Parathyroid adenoma (tissue), 2 donors: Measurements from ENCODE around the gene ATP2B2.

ENCODE experiments used
- H2AFZ ChIP-seq: fragments of 300-600 bp; sonication (generic); one replicate; pipeline ENCODE4 v1.7.0; 2017; ENCODE audit warnings: antibody characterized with exemption, mild to moderate bottlenecking
- H3K27ac ChIP-seq: fragments of 300-600 bp; sonication (generic); one replicate; pipeline ENCODE4 v1.7.0; 2017
- H3K27me3 ChIP-seq: fragments of 300-600 bp; sonication (generic); one replicate; pipeline ENCODE4 v1.7.0; 2017; ENCODE audit warnings: low read length; ENCODE audit not compliant: control insufficient read depth, insufficient read depth
- H3K36me3 ChIP-seq: fragments of 300-600 bp; sonication (generic); one replicate; pipeline ENCODE4 v1.7.0; 2017; ENCODE audit warnings: low read length; ENCODE audit not compliant: control insufficient read depth, insufficient read depth
- H3K4me1 ChIP-seq: fragments of 300-600 bp; sonication (generic); one replicate; pipeline ENCODE4 v1.7.0; 2017; ENCODE audit warnings: control low read depth
- H3K4me2 ChIP-seq: fragments of 300-600 bp; sonication (generic); one replicate; pipeline ENCODE4 v1.7.0; 2017; ENCODE audit warnings: low read length
- H3K4me3 ChIP-seq: fragments of 300-600 bp; sonication (generic); one replicate; pipeline ENCODE4 v1.7.0; 2017; ENCODE audit warnings: low read depth, low read length
- H3K79me2 ChIP-seq: fragments of 300-600 bp; sonication (generic); one replicate; pipeline ENCODE4 v1.7.0; 2017; ENCODE audit warnings: control low read depth
- H3K9ac ChIP-seq: fragments of 300-600 bp; sonication (generic); one replicate; pipeline ENCODE4 v1.7.0; 2017; ENCODE audit warnings: mild to moderate bottlenecking
- H3K9me3 ChIP-seq: fragments of 300-600 bp; sonication (generic); one replicate; pipeline ENCODE4 v1.7.0; 2017; ENCODE audit warnings: low read length; ENCODE audit not compliant: control insufficient read depth
- TF ChIP-seq, protein P1 (sequence below): fragments of 300-600 bp; sonication (generic); IDR thresholded peaks from one replicate; pipeline ENCODE4 v1.7.0; 2017; ENCODE audit warnings: antibody characterized with exemption, mild to moderate bottlenecking
- donor health status: primary hyperparathyroidism.

Gene ATP2B2

DNA sequence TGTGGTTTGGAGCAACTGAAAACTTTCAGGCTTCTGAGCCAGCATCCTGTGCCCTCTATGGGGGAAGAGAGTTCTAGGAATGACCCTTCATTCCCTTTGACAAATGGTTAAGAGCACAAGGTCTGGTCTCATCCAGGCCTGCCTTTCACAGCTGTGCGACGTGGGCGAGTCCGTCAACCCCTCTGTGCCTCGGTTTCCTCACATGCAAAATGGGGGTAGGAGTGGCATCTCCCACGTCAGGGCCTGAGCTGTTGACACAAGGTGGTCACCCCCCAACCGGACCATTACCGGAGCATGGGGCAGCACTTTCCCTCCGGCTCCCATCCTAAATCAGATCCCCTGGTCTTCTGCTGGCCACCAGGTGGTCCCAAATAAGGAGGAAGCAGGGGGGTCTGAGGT, 70.4 kb downstream of the ATP2B2 start:
- TF ChIP-seq, protein P1, sequence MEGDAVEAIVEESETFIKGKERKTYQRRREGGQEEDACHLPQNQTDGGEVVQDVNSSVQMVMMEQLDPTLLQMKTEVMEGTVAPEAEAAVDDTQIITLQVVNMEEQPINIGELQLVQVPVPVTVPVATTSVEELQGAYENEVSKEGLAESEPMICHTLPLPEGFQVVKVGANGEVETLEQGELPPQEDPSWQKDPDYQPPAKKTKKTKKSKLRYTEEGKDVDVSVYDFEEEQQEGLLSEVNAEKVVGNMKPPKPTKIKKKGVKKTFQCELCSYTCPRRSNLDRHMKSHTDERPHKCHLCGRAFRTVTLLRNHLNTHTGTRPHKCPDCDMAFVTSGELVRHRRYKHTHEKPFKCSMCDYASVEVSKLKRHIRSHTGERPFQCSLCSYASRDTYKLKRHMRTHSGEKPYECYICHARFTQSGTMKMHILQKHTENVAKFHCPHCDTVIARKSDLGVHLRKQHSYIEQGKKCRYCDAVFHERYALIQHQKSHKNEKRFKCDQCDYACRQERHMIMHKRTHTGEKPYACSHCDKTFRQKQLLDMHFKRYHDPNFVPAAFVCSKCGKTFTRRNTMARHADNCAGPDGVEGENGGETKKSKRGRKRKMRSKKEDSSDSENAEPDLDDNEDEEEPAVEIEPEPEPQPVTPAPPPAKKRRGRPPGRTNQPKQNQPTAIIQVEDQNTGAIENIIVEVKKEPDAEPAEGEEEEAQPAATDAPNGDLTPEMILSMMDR = no peak
- Histone ChIP-seq H3K27ac (no peak overlapping the region), H3K79me2 (no peaks in the 10 kb centered on the region)

DNA sequence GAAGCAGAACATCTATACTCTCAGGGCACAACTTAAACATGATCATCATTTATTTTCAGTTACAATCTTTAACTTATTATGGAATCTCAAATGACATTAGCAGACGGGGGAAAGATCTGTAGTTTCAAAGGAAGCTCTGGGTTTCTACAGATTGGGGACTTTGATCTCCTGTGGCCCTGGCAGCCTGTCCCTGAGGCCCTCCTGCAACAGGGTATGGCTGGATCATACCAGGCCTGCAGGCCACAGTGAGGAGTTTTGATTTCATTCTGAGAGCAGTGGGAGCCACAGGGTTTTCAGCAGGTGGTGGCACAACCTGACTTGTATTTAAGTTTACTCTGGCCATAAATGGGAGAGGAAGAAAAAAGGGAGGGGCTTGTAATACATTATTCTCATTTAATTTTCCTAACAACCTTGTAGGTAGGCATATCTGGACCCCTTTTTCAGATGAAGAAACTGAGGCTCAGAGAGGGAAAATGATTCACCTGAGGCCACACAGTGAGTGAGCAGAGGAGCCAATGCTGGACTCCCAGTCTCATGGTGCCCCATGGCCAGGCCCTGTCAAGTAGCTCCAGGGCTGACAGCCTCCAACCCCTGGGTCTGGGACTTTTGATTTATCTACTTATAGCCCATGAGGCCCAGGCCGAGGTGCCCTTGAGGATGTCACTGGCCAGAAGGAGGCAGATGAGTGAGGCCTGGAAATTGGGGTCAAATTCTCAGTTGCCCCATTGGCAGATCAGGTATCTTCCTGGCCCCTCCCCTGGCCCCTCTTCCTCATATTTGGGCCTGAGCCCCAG, 71.0 kb downstream of the ATP2B2 start:
- H3K4me1 ChIP-seq = peaks cover 25% of the 10 kb centered on the region
- TF ChIP-seq, protein P1 = no peak
- H3K9ac ChIP-seq = no peak overlapping the region
- H2AFZ ChIP-seq = no peak overlapping the region
- no peak overlapping the region for H3K4me2 ChIP-seq
- H3K9me3 ChIP-seq = no peaks in the 10 kb centered on the region
- H3K4me3 ChIP-seq = no peak overlapping the region
- H3K27me3 ChIP-seq = no peaks in the 10 kb centered on the region
- H3K27ac ChIP-seq = no peak overlapping the region
- no peaks in the 10 kb centered on the region for H3K79me2 ChIP-seq
- H3K36me3 ChIP-seq = no peaks in the 10 kb centered on the region

More for the DNA sequence above, 70.4 kb downstream of the ATP2B2 start:
- Histone ChIP-seq H3K9me3 (no peaks in the 10 kb centered on the region), H3K4me1 (peaks cover 25% of the 10 kb centered on the region), H3K4me2 (no peak overlapping the region), H2AFZ (no peak overlapping the region), H3K27me3 (no peaks in the 10 kb centered on the region), H3K4me3 (no peak overlapping the region), H3K36me3 (no peaks in the 10 kb centered on the region), H3K9ac (no peak overlapping the region)

DNA sequence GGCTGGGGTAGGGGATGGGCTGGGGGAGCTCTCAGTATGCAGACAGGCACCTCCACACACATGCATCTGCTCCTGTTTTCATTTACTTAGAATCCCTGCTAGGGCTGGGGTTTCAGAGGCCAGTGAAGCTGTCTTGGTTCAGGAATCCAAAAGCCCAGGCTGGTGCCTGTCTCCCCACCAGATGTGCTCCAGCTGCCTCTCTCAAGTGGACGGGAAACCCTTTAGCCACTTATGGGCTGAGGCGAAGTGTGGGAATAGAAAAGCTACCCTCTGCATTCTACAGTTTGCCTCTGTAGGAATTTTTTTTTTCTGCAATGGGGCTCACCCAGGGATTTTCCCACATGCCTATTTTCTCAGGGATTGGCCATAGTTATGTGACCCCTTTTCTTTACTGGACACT, 72.5 kb downstream of the ATP2B2 start:
- peaks cover 25% of the 10 kb centered on the region for H3K4me1 ChIP-seq
- no peak overlapping the region for H3K4me2 ChIP-seq
- TF ChIP-seq, protein P1 = no peak
- H3K27ac ChIP-seq = peak overlapping the region; percentile 91
- peak overlapping the region; percentile 83 for H2AFZ ChIP-seq
- H3K9ac ChIP-seq = no peak overlapping the region
- no peaks in the 10 kb centered on the region for H3K36me3 ChIP-seq
- no peaks in the 10 kb centered on the region for H3K79me2 ChIP-seq
- no peaks in the 10 kb centered on the region for H3K27me3 ChIP-seq
- no peaks in the 10 kb centered on the region for H3K9me3 ChIP-seq
- no peak overlapping the region for H3K4me3 ChIP-seq

DNA sequence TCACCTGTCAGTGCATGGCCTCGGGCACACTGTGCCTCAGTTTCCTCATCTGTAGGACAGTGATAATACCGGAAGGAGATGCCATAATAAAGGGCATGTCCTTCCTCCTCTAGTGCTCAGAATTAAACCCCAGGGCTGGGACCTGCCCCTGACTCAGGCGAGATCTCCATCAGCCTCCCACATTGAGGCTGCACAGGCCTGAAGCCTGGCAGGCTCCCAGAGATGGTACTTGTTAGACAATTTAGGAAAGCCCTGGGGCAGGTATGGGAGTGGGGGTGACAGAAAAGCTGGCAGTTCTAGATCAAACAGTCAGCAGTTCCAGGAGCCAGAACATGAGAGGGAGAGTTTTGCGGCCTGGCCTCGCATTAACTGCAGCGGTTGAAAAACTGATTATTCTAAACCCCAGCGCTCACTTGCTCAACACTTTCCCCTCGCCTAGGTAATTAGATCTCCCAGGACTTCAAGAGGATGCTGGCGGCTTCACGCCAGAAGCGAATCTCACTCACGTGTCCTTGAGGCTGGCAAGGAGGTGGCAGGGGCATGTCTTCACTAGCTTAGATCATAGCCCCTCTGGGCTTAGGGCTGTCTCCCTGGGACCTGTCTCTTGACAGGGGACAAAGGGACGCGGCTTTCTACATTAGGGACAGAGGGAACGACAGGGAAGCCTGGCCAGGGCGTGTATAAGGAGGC, 73.1 kb downstream of the ATP2B2 start:
- Histone ChIP-seq H3K9me3 (no peaks in the 10 kb centered on the region), H3K27ac (peak overlapping the region; percentile 91), H3K4me1 (peaks cover 25% of the 10 kb centered on the region), H3K9ac (no peak overlapping the region), H2AFZ (peak overlapping the region; percentile 83), H3K79me2 (no peaks in the 10 kb centered on the region), H3K4me3 (no peak overlapping the region), H3K36me3 (no peaks in the 10 kb centered on the region), H3K4me2 (no peak overlapping the region), H3K27me3 (no peaks in the 10 kb centered on the region)
- TF ChIP-seq, protein P1 = no peak
